Measurements from ENCODE around the gene AVPR2.

DNA sequence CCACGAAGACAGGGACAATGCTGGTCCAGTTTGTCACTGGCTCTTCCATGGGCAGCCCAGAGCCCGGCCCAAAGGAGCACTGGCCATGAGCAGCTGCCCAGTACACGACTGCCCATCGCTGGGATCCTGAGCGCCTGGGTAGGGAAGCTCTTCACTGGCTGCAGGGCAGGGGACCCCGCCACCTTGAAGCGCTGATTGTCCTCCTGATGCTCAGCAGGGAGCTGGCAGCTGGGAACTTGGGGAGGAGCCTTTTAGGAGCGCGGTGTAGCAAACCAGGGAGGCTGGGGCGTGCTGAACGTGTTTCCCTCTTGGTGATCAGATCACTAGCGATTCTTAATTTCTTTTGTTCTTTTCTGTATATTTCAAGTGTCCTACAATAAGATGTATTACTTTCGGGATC, 20.3 kb upstream of the AVPR2 start:
- no peak for TF ChIP-seq ZFX (IDR thresholded peaks at IDR 0.05)
- TF ChIP-seq, protein P1, sequence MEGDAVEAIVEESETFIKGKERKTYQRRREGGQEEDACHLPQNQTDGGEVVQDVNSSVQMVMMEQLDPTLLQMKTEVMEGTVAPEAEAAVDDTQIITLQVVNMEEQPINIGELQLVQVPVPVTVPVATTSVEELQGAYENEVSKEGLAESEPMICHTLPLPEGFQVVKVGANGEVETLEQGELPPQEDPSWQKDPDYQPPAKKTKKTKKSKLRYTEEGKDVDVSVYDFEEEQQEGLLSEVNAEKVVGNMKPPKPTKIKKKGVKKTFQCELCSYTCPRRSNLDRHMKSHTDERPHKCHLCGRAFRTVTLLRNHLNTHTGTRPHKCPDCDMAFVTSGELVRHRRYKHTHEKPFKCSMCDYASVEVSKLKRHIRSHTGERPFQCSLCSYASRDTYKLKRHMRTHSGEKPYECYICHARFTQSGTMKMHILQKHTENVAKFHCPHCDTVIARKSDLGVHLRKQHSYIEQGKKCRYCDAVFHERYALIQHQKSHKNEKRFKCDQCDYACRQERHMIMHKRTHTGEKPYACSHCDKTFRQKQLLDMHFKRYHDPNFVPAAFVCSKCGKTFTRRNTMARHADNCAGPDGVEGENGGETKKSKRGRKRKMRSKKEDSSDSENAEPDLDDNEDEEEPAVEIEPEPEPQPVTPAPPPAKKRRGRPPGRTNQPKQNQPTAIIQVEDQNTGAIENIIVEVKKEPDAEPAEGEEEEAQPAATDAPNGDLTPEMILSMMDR (conservative IDR thresholded peaks at IDR 0.05), result no peak

Data from C4-2B (cell line).